ENCODE measurements around the gene ATP1A1.
A peak's percentile ranks its signal among the peaks of the same experiment; 100 is the strongest.

Gene ATP1A1

DNA sequence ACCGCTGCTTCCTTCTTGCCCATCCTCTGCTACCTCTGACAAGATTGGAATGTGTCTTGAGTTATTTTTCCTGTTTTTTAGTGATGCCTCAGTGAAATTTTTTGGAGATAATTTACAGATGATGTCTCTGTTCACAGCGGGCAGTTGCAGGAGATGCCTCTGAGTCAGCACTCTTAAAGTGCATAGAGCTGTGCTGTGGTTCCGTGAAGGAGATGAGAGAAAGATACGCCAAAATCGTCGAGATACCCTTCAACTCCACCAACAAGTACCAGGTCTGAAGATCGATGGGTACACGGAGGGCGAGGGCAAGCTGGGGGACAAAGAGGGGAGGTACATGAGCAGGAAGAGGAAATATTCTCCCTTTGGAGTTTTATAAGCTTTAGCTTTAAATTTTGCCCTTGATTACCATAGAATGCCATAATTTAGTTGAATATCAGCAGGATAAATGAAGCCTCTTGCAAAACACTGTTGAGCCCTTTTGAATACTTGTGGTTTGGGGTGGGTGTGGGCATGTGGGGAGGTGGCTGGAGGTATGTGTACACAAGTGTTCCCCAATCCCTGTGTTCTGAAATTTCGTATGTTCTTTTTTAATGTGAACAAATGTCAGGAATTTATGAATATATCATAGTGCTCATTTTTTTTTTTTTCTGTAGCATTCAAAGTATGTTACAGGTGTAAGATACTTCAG is 19.8 kb downstream of the ATP1A1 start:
- DNase-seq, result no peak

DNA sequence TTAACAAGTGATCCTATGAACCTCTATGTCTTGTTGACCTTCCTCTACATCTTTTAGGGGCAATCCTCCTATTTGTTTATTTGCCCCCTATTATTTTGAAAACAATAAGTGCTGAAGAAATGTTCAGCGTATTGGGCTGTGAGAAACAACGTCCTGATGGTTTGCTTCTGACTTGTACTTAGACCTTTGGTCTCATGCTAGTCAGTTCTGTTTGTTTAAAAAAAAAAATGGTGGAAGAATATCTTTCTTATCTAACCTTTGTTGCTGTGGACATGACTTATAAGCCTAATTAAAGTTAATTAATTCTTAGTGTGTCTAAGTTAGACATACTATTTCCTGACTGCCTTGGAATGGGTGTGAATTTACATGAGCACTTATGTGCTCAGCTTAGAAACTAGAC is 20.7 kb downstream of the ATP1A1 start:
- no peak for DNase-seq

DNA sequence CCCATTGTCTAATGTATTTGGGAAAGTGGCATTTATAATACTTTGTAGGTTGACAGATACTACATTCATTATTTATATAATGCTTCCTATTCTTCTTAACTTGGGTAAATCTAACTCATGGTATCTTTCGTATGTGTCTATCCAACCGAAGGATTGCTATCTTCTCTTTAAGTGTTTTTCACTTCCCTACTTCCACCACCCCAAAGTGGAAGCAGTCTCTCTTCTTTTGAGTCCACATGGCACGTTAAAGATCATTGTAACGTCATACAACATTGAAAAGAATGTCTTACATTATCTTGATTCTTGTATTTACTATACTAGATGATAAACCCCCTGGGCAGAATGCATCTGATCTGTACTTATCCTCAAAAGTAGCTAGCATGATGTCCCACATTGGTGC is 21.2 kb downstream of the ATP1A1 start:
- DNase-seq, result no peak

DNA sequence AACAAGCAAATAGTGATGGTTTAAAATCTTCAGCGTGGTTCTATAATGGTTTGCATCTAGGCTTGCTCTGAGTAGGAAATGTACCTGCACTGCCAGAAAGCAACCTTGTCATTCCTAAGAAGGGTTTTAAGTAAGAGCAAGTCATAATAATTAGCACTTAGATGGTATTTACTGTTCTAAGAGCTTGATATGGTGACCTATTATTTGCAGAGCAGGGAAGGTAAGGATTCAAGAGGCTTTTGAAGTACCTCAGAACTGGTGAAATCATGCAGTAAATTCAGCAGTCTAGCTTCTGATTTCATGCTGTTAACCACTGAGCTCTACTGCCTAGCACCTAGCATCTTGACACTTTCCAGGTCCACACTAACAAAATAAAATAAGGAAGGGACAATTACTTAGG is 23.7 kb downstream of the ATP1A1 start:
- DNase-seq, result no peak

DNA sequence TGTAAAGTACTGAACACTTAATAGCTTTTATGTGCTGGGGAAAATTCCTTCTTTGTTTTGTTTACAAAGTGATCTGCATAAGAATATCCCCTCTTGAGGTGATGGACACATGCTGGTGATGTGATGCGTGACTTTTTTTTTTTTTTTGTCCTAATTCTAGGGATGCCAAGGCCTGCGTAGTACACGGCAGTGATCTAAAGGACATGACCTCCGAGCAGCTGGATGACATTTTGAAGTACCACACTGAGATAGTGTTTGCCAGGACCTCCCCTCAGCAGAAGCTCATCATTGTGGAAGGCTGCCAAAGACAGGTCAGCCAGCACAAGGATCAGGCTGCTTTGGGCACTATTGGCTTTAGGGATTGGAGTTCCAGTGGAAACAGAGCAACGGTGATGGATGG is 24.7 kb downstream of the ATP1A1 start:
- DNase-seq, result no peak

DNA sequence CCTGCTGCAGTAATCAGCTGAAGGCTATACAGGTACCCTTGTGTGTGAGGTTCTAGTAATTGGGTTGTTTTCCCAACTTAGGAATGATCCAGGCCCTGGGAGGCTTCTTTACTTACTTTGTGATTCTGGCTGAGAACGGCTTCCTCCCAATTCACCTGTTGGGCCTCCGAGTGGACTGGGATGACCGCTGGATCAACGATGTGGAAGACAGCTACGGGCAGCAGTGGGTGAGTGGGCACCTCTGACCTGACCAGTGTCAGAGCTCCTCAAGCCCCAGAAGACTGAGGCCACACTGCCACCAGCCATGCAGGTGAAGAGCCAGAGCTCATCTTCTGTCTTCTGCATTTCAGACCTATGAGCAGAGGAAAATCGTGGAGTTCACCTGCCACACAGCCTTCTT is 27.7 kb downstream of the ATP1A1 start:
- DNase-seq, result no peak

DNA sequence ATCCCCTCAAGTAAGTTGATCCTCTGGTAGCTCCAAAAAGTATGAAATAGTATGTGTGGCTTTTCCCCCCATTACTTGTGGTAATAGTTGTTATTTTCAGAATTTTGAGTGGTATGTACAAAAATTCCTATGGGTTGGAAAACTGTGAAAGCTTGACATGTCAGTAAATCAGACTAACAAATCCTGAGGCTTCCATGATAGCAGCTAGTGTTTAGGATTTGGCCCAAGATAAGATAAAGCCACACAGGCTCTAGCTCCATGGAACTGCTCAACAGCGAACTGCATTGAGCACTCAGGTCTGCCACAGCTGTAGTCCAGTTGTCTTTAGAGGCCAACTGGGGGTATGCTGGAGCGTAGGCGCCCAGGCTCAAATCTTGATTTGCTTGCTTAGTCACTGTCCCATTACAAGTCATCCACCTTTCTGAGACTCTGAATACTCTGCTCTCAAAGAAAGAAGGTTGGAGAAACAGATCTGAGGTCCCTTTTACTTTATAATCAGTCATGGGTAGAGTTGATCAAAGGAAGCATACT is 28.7 kb downstream of the ATP1A1 start:
- DNase-seq, result no peak

DNA sequence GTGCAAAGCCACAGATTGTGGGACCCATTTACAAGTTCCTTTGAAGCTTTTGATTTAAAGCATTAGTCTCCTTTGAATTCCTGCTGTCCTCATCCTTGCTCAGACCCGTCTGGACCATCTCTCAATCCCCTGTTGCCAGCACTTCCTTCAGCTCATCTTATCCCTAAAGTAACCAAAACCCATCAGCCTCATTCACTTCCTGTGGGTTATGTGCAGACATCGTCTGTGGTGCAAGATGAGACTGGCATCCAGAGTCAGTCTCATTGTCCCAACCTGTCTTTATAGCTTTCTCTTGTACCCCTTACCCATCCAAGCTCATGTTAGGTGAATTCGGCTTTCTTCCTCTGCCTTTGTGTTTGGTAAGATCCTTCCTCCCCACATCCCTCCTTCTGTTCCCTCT is 29.3 kb downstream of the ATP1A1 start:
- no peak for DNase-seq

DNA sequence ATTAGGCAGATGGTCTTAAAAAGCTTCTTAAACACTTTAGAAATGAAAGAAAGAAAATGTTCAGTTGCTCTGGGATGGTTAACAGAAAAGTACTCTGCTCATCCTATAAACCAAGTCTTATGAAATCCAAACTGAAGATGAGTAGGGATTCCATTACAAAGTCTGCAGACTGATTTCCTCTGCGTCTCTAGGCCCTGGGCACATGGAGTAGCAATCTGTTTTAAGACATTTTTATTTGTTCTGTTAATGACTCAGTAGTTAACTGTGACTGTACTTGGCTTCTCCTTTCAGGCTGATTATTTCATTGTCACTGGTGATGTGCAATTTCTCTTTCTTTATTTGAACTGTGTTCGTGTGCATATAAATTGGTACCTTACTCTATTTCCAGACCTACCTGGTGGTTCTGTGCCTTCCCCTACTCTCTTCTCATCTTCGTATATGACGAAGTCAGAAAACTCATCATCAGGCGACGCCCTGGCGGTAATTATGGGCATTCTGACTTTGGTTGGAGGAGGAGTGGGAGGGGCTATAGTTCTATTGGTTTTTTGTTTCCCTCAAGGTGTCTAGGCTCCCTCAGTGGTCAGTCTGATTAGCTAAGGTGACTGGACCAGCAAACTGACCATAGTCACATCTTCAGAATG is 30.6 kb downstream of the ATP1A1 start:
- DNase-seq, result no peak

DNA sequence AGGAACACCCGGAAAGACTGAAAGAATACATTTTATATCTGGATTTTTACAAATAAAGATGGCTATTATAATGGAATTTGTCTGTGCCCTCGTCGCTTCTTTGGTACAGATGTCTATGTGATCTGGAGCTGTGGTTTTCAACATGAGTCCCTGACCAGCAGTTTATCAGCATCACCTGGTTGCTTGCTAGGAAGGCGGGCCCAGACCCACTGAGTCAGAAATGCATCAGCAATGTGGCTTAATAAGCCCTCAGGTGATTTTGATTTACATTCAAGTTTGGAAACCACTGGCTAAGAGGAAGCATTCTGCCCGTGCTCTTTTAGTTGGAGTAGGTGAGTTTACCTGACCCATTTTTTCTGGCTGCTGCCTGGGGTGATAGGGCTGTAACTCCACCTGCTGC is 31.7 kb downstream of the ATP1A1 start:
- no peak for DNase-seq

DNA sequence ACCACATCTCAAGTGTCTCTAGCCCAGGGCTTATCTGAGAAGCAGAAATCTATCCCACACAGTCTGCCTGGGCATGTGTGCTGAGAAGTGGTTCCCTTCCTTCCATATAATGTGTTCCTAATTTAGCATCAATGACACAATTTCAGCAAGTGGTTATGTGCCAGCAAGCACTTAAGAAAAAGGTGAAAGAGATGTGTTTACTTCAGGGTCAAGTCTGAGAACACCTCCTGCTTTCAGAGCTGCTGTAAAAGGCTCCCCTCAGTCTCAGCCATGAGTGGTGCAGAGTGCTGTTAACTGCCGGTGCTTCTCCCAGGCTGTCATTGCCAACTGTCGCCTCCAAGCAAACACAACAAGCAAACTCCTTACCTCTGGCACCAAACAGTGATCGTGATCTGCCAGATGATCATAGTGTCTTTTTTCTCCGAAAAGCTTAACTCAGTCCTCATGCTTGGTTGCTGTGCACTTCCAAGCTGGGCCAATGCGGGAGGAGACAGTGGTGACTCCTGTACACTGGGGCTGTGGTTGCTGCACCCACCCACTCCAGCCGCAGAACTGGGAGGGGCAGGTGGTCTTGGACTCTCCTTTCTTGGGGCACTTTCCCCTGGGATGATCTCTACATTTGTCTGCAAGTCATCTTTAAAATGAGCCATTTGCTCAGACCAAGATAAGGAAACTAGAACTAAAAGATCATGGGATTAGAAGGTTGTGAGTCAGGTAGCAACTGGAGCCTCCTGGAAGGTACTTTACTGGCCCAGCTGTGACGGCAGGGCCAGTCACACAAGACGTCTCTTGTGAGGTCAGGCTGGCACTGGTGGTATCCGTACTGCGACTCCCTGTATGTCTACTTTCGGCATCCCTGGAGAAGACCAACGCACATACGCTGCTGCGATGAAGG is 32.4 kb downstream of the ATP1A1 start:
- DNase-seq, result peak; percentile 40

DNA sequence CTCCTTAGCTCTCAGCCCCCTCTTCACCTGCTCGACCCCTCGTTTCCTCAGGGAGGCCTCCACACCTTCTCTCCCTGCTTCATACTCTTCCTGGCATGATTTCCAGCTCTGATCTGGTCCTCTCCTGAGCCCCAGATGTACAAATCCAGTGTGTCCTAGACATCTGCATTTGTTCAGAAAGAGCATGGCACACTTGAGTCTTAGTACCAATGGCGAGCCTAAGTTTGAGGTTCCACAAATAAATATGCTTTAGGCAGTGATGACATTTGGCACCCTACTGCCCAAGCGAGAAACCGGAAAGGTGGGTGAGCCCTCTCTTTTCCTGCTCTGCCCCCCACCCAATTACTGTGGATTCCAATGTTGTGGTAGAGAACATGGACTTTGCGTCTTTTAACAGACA is 34.0 kb downstream of the ATP1A1 start:
- no peak for DNase-seq

DNA sequence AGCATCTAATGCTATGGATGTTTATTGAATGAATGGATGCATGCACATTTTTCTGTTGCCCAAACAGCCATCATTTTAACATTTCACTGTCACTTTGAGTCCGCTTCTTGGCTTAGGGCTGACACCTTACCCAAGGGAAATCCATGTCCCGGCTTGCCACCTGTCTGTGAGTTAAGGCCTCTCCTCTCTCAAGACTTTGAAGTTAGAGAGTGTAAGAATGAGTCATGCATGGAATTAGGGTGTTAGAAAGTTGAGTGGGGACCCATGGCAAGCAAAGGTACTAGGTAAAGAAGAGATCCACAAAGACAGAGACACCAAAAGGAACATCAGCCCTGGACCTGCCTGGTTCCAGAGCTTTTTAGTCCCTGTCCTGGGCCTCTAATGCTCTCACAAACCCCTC is 35.1 kb downstream of the ATP1A1 start:
- no peak for DNase-seq

DNA sequence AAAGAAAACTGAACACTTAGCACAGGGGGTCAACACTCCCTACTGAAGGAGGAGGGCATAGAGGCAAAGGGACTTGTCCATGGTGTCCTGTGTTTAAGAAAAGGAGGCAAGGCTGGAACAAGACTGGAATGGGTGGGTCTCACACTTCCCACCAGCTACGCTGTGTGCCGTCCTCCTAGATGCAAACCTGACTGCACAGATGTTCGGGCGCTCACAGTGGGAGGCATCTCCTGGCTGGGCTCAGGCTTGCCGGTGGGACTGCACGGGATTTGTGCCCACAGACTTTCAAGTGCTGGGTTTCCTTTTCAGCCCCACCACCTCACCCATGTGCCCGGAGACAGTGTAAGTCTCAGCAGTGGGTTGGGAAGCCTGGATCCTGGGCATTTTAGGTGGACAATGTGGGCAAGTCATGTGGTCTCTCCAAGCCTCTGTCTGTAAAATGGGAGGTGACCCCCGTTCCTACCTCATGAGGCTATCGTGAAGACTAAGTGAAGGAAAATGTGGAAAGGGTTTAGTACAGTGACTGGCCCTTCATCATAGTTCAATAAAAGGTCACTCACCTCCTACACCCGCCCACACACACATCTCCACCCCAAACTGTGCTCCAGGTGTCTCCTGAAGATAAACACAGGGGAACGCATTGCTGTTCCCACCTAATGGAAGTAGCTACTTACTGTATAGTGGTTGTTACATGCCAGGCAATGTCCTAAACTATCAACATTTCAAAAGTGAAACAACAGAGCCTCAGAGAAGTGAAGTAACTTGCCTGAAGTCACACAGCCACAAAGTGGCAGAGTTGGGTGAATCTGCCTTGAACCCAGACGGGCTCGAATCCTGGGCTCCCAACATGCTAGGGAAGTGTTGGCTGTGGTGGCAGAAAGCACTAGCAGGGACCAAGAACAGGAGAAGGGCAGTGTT is 36.0 kb downstream of the ATP1A1 start:
- DNase-seq, result no peak

DNA sequence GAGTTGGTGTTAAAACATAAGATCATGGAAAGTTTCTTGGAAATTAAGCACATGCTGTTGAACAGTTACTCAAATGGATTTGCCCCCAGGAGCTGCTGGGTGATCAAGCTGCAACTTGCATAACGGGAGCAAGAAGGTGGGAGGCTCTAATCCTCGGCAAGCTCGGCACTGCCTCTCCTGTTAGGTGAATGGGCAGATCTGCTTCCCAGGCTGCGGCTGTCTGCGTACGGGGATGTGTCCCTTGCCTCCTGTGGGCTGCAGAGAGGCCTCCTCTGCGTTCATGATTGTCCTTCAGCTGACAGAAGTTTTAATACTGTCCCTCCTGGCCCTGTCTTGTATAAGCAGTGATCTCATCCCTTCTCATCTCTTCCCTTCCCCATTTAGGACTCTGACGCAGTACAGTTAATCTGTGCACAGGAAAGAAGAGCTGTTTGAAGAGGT is 36.7 kb downstream of the ATP1A1 start:
- no peak for DNase-seq

DNA sequence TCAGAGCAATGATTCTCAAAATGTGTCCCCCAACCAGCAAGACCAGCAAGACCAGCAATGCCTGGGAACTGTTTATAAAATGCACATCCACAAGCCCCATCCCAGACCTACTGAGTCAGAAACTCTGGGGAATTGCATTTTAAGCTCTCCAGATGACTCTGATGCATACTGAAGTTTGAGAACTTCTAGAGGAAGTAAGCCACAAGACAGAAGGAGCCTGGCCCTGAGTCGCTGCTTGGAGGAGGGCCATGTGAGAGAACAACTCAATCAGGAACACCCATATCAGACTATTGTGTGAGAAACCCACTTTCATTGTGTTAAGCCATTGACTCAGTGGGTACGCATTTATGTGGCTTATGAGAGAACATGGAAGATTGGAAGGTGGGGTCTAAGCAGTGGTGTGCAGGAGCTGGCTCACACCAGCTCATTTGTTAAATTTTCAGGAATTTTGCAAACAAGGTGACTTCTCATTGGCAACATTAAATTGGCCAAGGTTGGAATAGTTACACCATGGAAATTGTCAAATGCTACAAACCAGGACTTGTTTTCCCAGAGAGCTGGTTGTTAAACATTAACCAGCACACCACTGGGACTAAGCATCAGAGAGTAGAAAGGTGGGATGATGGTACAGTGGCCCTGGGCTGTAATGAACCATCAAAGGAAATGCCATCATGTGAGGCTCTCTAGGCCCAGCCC is 38.9 kb downstream of the ATP1A1 start:
- no peak for DNase-seq

DNA sequence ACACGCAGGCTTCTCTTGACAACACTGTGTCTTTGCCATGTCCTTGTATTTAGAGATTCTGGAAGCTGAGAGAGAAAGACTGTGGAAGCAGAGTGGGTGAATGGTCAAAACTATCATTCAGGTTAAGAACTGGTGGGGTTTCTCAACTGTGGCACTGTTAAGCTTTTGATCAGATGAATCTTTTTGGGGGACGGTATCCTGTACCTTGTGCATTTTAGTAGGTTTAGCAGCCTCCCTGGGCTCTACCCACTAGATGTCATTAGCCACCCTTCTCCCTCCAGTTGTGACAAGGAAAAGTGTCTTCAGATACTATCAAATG is 39.4 kb downstream of the ATP1A1 start:
- DNase-seq, result no peak

DNA sequence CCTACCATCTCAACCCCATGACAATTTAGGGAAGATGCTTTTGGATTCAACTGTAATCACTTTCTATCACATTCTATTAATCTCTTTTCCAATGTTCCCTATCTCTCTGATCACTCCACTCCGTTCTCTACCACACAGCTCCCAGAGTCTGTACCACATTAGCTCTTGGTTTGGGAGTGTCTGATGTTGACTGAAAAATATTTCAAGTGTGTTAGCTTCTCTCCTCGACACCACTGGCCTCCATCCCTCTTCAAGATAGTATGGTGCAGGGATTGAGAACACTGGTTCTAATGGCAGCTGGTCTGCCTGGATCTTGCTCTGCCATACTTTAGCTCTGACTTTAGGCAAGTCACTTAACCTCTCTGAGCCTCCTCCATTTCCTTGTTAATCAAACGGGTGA is 39.9 kb downstream of the ATP1A1 start:
- DNase-seq, result no peak

DNA sequence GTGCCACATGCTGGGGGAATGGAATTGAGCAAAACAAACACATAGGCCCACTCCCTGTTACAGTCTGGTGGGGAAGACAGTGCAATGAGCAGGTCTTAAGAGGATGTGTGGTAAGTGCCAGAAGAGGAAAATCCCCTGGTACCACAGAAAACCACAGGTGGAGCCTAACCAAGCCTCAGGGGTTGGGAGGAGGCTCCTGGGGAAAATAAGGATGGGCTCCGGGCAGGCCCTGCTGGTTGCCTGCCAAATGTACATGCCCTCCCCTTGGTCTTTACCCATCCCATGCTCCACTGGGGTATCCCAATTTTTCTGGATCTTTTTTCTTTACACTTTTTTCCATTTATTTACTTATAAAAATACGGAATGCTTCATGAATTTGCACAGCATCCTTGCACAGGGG is 40.4 kb downstream of the ATP1A1 start:
- no peak for DNase-seq

DNA sequence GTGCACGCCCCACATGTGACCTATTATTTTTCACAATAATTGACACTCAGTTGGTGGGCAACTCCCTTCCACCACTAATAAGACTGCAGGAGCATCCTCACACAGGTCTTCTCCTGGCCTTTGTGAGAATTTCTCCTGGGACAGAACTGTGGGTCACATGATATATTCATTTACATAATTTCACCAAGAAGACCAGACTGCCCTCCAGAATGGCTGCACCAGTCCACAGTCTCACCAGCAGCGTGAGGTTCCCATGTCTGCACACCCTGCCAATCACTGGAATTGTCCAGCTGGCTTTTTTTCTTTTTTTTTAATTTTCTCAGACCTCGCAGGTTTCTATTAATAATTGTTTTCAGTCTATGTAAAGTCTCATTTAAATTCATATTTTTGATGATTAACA is 41.3 kb downstream of the ATP1A1 start:
- DNase-seq, result no peak

DNA sequence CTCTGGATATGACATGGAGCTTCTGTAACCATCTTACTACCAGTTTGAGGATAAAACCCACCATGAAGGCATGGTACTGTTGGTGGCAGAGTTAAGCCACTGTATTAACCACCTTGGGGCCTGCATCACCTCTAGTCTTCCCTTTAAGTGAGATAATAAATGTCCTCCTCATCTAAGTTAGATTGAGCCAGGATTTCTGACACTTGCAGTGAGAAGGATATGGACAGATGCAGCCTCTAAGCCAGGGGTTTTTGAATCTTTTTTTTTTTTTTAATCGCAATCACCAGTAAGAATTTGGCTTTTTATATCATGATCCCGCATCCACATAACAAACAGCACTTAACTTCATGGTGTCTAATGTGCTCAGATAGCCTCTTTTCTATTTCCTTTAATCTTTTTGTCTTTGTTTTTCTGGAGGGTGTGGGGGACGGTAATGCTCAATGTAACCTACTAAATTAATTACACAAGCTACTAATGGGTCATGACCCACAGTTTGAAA is 42.2 kb downstream of the ATP1A1 start:
- no peak for DNase-seq
